Natural killer cell treated with Interleukin-12 subunit alpha and Interleukin-12 subunit beta and Interleukin-15 and Interleukin-18, amount 100 ng/mL, for 72 hours (primary cell): ENCODE data around the gene LTBP1. TPM values are rescaled to one million over a fixed set of nuclear protein-coding genes. Genes with fewer than 3 reads are reported as not detected.
A peak's percentile ranks its signal among the peaks of the same experiment; 100 is the strongest.
"Not testable (repeated sequence)": the region's sequence is repeated elsewhere in the genome, so short reads cannot be mapped to it uniquely, and the experiment has no call there.

ENCODE experiments used
- ATAC-seq, 2 donors: fragments of 150-1000 bp; cut with Tn5 transposase in 1 of 2; sonication (Bioruptor Pico), chemical (Tn5 transposase) in 1 of 2; 2 replicates each; pipeline ENCODE4 v1.10.0; 2021
- DNase-seq: peaks from one replicate; pipeline ENCODE4 v3.0.0; 2022; ENCODE audit warnings: low spot score
- H3K27ac Mint-ChIP-seq, 2 donors: 1 replicate in 1 of 2; 2 replicates in 1 of 2; pipeline ENCODE4 v1.8.0; 2022; ENCODE audit warnings: mixed read lengths in 2 of 2, mild to moderate bottlenecking in 1 of 2, moderate library complexity in 1 of 2
- H3K27me3 Mint-ChIP-seq, 2 donors: 1 replicate in 1 of 2; 2 replicates in 1 of 2; pipeline ENCODE4 v1.8.0; 2022; ENCODE audit warnings: mixed read lengths in 2 of 2
- H3K36me3 Mint-ChIP-seq: one replicate; pipeline ENCODE4 v1.8.0; 2022; ENCODE audit warnings: mixed read lengths
- H3K4me1 Mint-ChIP-seq, 2 donors: 1 replicate in 1 of 2; 2 replicates in 1 of 2; pipeline ENCODE4 v1.8.0; 2022; ENCODE audit warnings: low read depth in 2 of 2, mixed read lengths in 2 of 2, mild to moderate bottlenecking in 1 of 2
- H3K4me3 Mint-ChIP-seq: one replicate; pipeline ENCODE4 v1.8.0; 2022; ENCODE audit warnings: mixed read lengths
- H3K9me3 Mint-ChIP-seq: 2 replicates; pipeline ENCODE4 v1.8.0; 2022; ENCODE audit warnings: mixed read lengths
- total RNA-seq, 2 donors: library from RNA; stranded (reverse); gene quantifications; one replicate each; pipeline ENCODE4 v1.2.3, GENCODE V29; 2022

LTBP1 gene
- total RNA-seq = under 1 TPM; 0.39 to 0.76 TPM

- peaks cover 11 to 12% of the 10 kb centered on the region in 2 donors for H3K27me3 Mint-ChIP-seq
- peak; percentile 88 to 90 for ATAC-seq
- no peak within 1 kb of the TSS for H3K27ac Mint-ChIP-seq
- peak; percentile 68 for DNase-seq
- H3K36me3 Mint-ChIP-seq = no peaks in the 10 kb centered on the region
- H3K4me1 Mint-ChIP-seq = peaks cover 3 to 4% of the 10 kb centered on the region in 2 donors
- no peaks in the 10 kb centered on the region for H3K9me3 Mint-ChIP-seq
- peak within 1 kb of the TSS; percentile 78 for H3K4me3 Mint-ChIP-seq
Measured at GRCh38 chr2:32946314-32947075, at the start of gene LTBP1. Gene LTBP1, plus strand, starts transcription at chr2:32946953. Its CDS starts 372 bp downstream, at chr2:32947325.

GRCh38 chr2:32900246-32900973 lies 46.3 kb upstream of the LTBP1 start:
- H3K27ac Mint-ChIP-seq = no peak overlapping the region
- H3K27me3 Mint-ChIP-seq = peaks cover 26 to 43% of the 10 kb centered on the region in 2 donors
- peaks cover 4% of the 10 kb centered on the region for H3K36me3 Mint-ChIP-seq
- H3K4me3 Mint-ChIP-seq = no peak overlapping the region
- no peak for ATAC-seq
- no peaks in the 10 kb centered on the region for H3K9me3 Mint-ChIP-seq
- DNase-seq = no peak
- H3K4me1 Mint-ChIP-seq = no peaks in the 10 kb centered on the region

- H3K4me3 Mint-ChIP-seq = no peak overlapping the region
- no peaks in the 10 kb centered on the region for H3K4me1 Mint-ChIP-seq
- peaks cover 28 to 47% of the 10 kb centered on the region in 2 donors for H3K27me3 Mint-ChIP-seq
- DNase-seq (no peak), ATAC-seq (peak in 1 of 2 donors; percentile 36)
- no peaks in the 10 kb centered on the region for H3K9me3 Mint-ChIP-seq
- H3K36me3 Mint-ChIP-seq = peaks cover 4% of the 10 kb centered on the region
- no peak overlapping the region for H3K27ac Mint-ChIP-seq
Measured at GRCh38 chr2:32901313-32901712, 45.4 kb upstream of the LTBP1 start.

- H3K27ac Mint-ChIP-seq = no peak overlapping the region
- no peak for ATAC-seq
- H3K9me3 Mint-ChIP-seq = no peaks in the 10 kb centered on the region
- no peak overlapping the region for H3K4me3 Mint-ChIP-seq
- H3K4me1 Mint-ChIP-seq = no peaks in the 10 kb centered on the region
- H3K36me3 Mint-ChIP-seq = peaks cover under 1% of the 10 kb centered on the region
- DNase-seq = no peak
- H3K27me3 Mint-ChIP-seq = peaks cover 26 to 43% of the 10 kb centered on the region in 2 donors
Measured at GRCh38 chr2:32902174-32902573, 44.6 kb upstream of the LTBP1 start.

- no peak for ATAC-seq
Measured at GRCh38 chr2:32902986-32903385, 43.8 kb upstream of the LTBP1 start.

GRCh38 chr2:32904074-32904473 lies 42.7 kb upstream of the LTBP1 start:
- Mint-ChIP-seq H3K27me3 (peaks cover 17 to 24% of the 10 kb centered on the region in 2 donors), H3K36me3 (no peaks in the 10 kb centered on the region), H3K9me3 (no peaks in the 10 kb centered on the region), H3K4me1 (no peaks in the 10 kb centered on the region), H3K27ac (no peak overlapping the region), H3K4me3 (no peak overlapping the region)
- DNase-seq (no peak), ATAC-seq (no peak)

More at GRCh38 chr2:32902986-32903385, 43.8 kb upstream of the LTBP1 start:
- Mint-ChIP-seq H3K4me3 (no peak overlapping the region), H3K27ac (no peak overlapping the region), H3K27me3 (peaks cover 22 to 34% of the 10 kb centered on the region in 2 donors), H3K36me3 (no peaks in the 10 kb centered on the region), H3K4me1 (no peaks in the 10 kb centered on the region), H3K9me3 (no peaks in the 10 kb centered on the region)
- no peak for DNase-seq

- no peaks in the 10 kb centered on the region for H3K9me3 Mint-ChIP-seq
- ATAC-seq (no peak), DNase-seq (no peak)
- no peaks in the 10 kb centered on the region for H3K4me1 Mint-ChIP-seq
- no peak overlapping the region for H3K27ac Mint-ChIP-seq
- no peak overlapping the region for H3K4me3 Mint-ChIP-seq
- H3K27me3 Mint-ChIP-seq = peaks cover 15 to 21% of the 10 kb centered on the region in 2 donors
- no peaks in the 10 kb centered on the region for H3K36me3 Mint-ChIP-seq
Measured at GRCh38 chr2:32904751-32905150, 42.0 kb upstream of the LTBP1 start.

GRCh38 chr2:32905270-32905669 lies 41.5 kb upstream of the LTBP1 start:
- Mint-ChIP-seq H3K36me3 (no peaks in the 10 kb centered on the region), H3K9me3 (no peaks in the 10 kb centered on the region), H3K4me1 (no peaks in the 10 kb centered on the region), H3K27ac (no peak overlapping the region), H3K27me3 (peaks cover 16 to 17% of the 10 kb centered on the region in 2 donors), H3K4me3 (no peak overlapping the region)
- ATAC-seq = no peak
- no peak for DNase-seq

GRCh38 chr2:32910883-32911598 lies 35.7 kb upstream of the LTBP1 start:
- Mint-ChIP-seq H3K27ac (no peak overlapping the region), H3K36me3 (no peaks in the 10 kb centered on the region), H3K27me3 (peaks cover 0 to 5% of the 10 kb centered on the region in 2 donors), H3K9me3 (no peaks in the 10 kb centered on the region), H3K4me3 (no peak overlapping the region), H3K4me1 (no peaks in the 10 kb centered on the region)
- no peak for ATAC-seq
- no peak for DNase-seq

GRCh38 chr2:32915694-32916093 lies 31.1 kb upstream of the LTBP1 start:
- Mint-ChIP-seq H3K4me1 (no peaks in the 10 kb centered on the region), H3K27me3 (peaks cover 12 to 13% of the 10 kb centered on the region in 2 donors), H3K27ac (no peak overlapping the region)

GRCh38 chr2:32918774-32919173 lies 28.0 kb upstream of the LTBP1 start:
- no peaks in the 10 kb centered on the region for H3K4me1 Mint-ChIP-seq
- H3K27me3 Mint-ChIP-seq = peaks cover 17 to 25% of the 10 kb centered on the region in 2 donors
- H3K4me3 Mint-ChIP-seq = no peak overlapping the region
- no peaks in the 10 kb centered on the region for H3K36me3 Mint-ChIP-seq
- H3K27ac Mint-ChIP-seq = no peak overlapping the region
- H3K9me3 Mint-ChIP-seq = no peaks in the 10 kb centered on the region
- DNase-seq = no peak
- no peak for ATAC-seq

More at GRCh38 chr2:32915694-32916093, 31.1 kb upstream of the LTBP1 start:
- no peaks in the 10 kb centered on the region for H3K36me3 Mint-ChIP-seq
- ATAC-seq (no peak), DNase-seq (no peak)
- H3K4me3 Mint-ChIP-seq = no peak overlapping the region
- no peaks in the 10 kb centered on the region for H3K9me3 Mint-ChIP-seq

GRCh38 chr2:32919901-32920300 lies 26.9 kb upstream of the LTBP1 start:
- not testable (repeated sequence) for ATAC-seq, H3K4me3 Mint-ChIP-seq, DNase-seq, H3K9me3 Mint-ChIP-seq, H3K27ac Mint-ChIP-seq, H3K4me1 Mint-ChIP-seq, H3K36me3 Mint-ChIP-seq
- peaks cover 17 to 25% of the 10 kb centered on the region in 2 donors for H3K27me3 Mint-ChIP-seq

GRCh38 chr2:32921486-32921885 lies 25.3 kb upstream of the LTBP1 start:
- not testable (repeated sequence) for H3K27ac Mint-ChIP-seq, H3K36me3 Mint-ChIP-seq, H3K4me3 Mint-ChIP-seq, DNase-seq, H3K4me1 Mint-ChIP-seq, ATAC-seq, H3K9me3 Mint-ChIP-seq
- H3K27me3 Mint-ChIP-seq = peaks cover 18 to 26% of the 10 kb centered on the region in 2 donors
